ENCODE results near the gene DAPK1. TPM values are rescaled to one million over a fixed set of nuclear protein-coding genes. Genes with fewer than 3 reads are reported as not detected.

The DAPK1 gene
- polyA plus RNA-seq, 2 of the 4 experiments (the other 2 are of a cell fraction), result 55.2 to 67.2 TPM

GRCh38 chr9:87568401-87568800, 70.7 kb downstream of the DAPK1 start:
- POLR2A ChIA-PET, result interaction anchor here (0.5 kb wide), 1 partner anchor 14 kb away, joined by 6 read pairs; no protein-coding TSS in a partner anchor
- WGBS (ENCODE audit: missing lambda C conversion rate), result 91% methylated on average over 3 of the region's 3 CpGs
- no peaks in the 10 kb centered on the region for H3K9me3 ChIP-seq
- CTCF ChIA-PET, result interaction anchor here (0.7 kb wide), 1 partner anchor 17 kb away, joined by 3 read pairs; no protein-coding TSS in a partner anchor
- no peak overlapping the region for H3K4me3 ChIP-seq
- peak overlapping the region; percentile 67; the same call in 2 of the 3 replicates for H3K4me2 ChIP-seq
- DNase-seq (ENCODE audit: low read depth in 1 of 2, low spot score in 1 of 2) (no peak), ATAC-seq (no peak), FAIRE-seq (no peak)
- peaks cover 49% of the 10 kb centered on the region for H3K4me1 ChIP-seq
- 0 out of 6 replicates have a peak overlapping the region, but pooled peaks of 1 of the 2 experiments have one; percentile 6 for H3K27ac ChIP-seq
- TF ChIP-seq KDM1A (IDR thresholded peaks at IDR 0.05; ENCODE audit: low read depth) (no peak), TFCP2L1 (CRISPR knock-in tag; IDR thresholded peaks at IDR 0.05) (no peak)

- peak overlapping the region in 1 of 2 experiments; percentile 51; a peak in 3 of 6 replicates for H3K27ac ChIP-seq
- no peak overlapping the region for H3K4me3 ChIP-seq
- 85% methylated on average over 6 of the region's 6 CpGs for WGBS (ENCODE audit: missing lambda C conversion rate)
- no peak for ATAC-seq
- CTCF ChIA-PET, result interaction anchor here (0.9 to 1.4 kb wide), 2 partner anchors 12 to 18 kb away, joined by 3 read pairs; no protein-coding TSS in a partner anchor
- no peak for FAIRE-seq
- H3K4me2 ChIP-seq, result peak overlapping the region; percentile 67
- DNase-seq (ENCODE audit: low read depth in 1 of 2, low spot score in 1 of 2), result no peak
- TF ChIP-seq RAD21 (conservative IDR thresholded peaks at IDR 0.05 in 1 of 2, IDR thresholded peaks at IDR 0.05 in 1 of 2) (no peak), NR3C1 (IDR thresholded peaks at IDR 0.05) (no peak), PBX3 (IDR thresholded peaks at IDR 0.05) (no peak), FOSB (CRISPR knock-in tag; IDR thresholded peaks at IDR 0.05) (no peak), MAFK (IDR thresholded peaks at IDR 0.05; ENCODE audit: partially characterized antibody) (no peak), POLR2A (IDR thresholded peaks at IDR 0.05; ENCODE audit: low read length) (no peak), ESRRA (IDR thresholded peaks at IDR 0.05; ENCODE audit: borderline replicate concordance, low read length) (no peak), EHMT2 (IDR thresholded peaks at IDR 0.05; ENCODE audit: low read depth) (no peak)
- TF ChIP-seq, protein P1, sequence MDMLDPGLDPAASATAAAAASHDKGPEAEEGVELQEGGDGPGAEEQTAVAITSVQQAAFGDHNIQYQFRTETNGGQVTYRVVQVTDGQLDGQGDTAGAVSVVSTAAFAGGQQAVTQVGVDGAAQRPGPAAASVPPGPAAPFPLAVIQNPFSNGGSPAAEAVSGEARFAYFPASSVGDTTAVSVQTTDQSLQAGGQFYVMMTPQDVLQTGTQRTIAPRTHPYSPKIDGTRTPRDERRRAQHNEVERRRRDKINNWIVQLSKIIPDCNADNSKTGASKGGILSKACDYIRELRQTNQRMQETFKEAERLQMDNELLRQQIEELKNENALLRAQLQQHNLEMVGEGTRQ (IDR thresholded peaks at IDR 0.05), result no peak
- TF ChIP-seq, protein P2, sequence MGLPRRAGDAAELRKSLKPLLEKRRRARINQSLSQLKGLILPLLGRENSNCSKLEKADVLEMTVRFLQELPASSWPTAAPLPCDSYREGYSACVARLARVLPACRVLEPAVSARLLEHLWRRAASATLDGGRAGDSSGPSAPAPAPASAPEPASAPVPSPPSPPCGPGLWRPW (IDR thresholded peaks at IDR 0.05), result no peak
- TF ChIP-seq, protein P3, sequence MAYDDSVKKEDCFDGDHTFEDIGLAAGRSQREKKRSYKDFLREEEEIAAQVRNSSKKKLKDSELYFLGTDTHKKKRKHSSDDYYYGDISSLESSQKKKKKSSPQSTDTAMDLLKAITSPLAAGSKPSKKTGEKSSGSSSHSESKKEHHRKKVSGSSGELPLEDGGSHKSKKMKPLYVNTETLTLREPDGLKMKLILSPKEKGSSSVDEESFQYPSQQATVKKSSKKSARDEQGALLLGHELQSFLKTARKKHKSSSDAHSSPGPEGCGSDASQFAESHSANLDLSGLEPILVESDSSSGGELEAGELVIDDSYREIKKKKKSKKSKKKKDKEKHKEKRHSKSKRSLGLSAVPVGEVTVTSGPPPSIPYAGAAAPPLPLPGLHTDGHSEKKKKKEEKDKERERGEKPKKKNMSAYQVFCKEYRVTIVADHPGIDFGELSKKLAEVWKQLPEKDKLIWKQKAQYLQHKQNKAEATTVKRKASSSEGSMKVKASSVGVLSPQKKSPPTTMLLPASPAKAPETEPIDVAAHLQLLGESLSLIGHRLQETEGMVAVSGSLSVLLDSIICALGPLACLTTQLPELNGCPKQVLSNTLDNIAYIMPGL (CRISPR knock-in tag; IDR thresholded peaks at IDR 0.05; ENCODE audit: borderline replicate concordance), result no peak
- H3K4me1 ChIP-seq, result peaks cover 53% of the 10 kb centered on the region
- no peaks in the 10 kb centered on the region for H3K9me3 ChIP-seq
- POLR2A ChIA-PET, result no interaction called here
Measured at GRCh38 chr9:87569008-87569509, 71.4 kb downstream of the DAPK1 start.

GRCh38 chr9:87569518-87569917, 71.9 kb downstream of the DAPK1 start:
- Histone ChIP-seq H3K4me3 (no peak overlapping the region), H3K4me1 (peaks cover 53% of the 10 kb centered on the region), H3K4me2 (peak overlapping the region; percentile 67), H3K27ac (peak overlapping the region in 1 of 2 experiments; percentile 51; a peak in 3 of 6 replicates), H3K9me3 (no peaks in the 10 kb centered on the region)
- ChIA-PET POLR2A (no interaction called here), CTCF (interaction anchor here (0.9 to 1.4 kb wide), 2 partner anchors 12 to 18 kb away, joined by 3 read pairs; no protein-coding TSS in a partner anchor)
- TF ChIP-seq HDAC2 (IDR thresholded peaks at IDR 0.05) (no peak), FOXS1 (CRISPR knock-in tag; IDR thresholded peaks at IDR 0.05) (no peak), RFX5 (IDR thresholded peaks at IDR 0.05) (no peak), NPAS2 (CRISPR knock-in tag; IDR thresholded peaks at IDR 0.05; ENCODE audit: borderline replicate concordance) (no peak), HEYL (CRISPR knock-in tag; IDR thresholded peaks at IDR 0.05) (no peak), SREBF2 (IDR thresholded peaks at IDR 0.05) (no peak), POLR2AphosphoS2 (conservative IDR thresholded peaks at IDR 0.05; ENCODE audit: low read length) (no peak), RCOR1 (IDR thresholded peaks at IDR 0.05; ENCODE audit: low read depth, low read length) (no peak), HOXB13 (CRISPR knock-in tag; IDR thresholded peaks at IDR 0.05; ENCODE audit: low read depth) (no peak), CBX8 (IDR thresholded peaks at IDR 0.05) (no peak)
- TF ChIP-seq, protein P4, sequence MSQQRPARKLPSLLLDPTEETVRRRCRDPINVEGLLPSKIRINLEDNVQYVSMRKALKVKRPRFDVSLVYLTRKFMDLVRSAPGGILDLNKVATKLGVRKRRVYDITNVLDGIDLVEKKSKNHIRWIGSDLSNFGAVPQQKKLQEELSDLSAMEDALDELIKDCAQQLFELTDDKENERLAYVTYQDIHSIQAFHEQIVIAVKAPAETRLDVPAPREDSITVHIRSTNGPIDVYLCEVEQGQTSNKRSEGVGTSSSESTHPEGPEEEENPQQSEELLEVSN (IDR thresholded peaks at IDR 0.05; ENCODE audit: borderline replicate concordance, low read depth), result no peak
- 37% methylated on average over 5 of the region's 5 CpGs for WGBS (ENCODE audit: missing lambda C conversion rate)
- ATAC-seq (peak in 1 of 2 experiments; percentile 34; a peak in 3 of 6 replicates), DNase-seq (ENCODE audit: low read depth in 1 of 2, low spot score in 1 of 2) (no peak), FAIRE-seq (no peak)

Measured in A549 (cell line).